K562 (cell line): ENCODE measurements around the gene PCLAF. TPM values are rescaled to one million over a fixed set of nuclear protein-coding genes. Genes with fewer than 3 reads are reported as not detected.

Experiments used
- ATAC-seq: fragments of 200-7000 bp; cut with Tn5 transposase; 3 replicates; pipeline ENCODE4 v1.9.1; 2020; ENCODE audit warnings: moderate library complexity
- BruUV-seq: library from RNA; stranded (reverse); fragments of 400-500 nt; replicated peaks from 2 replicates; lab custom pipeline; 2021; lab: Mats Ljungman, UMichigan
- CTCF ChIA-PET: fragments of 300-600 bp; formaldehyde crosslinking; extraction: SDS; loops from one replicate; lab custom pipeline; 2021; ENCODE audit warnings: low intra/inter-chr PET ratio; lab: Yijun Ruan, JAX
- POLR2A ChIA-PET: fragments of 300-600, 350-650 bp; sonication (Branson Sonifier 250); formaldehyde crosslinking; extraction: SDS; loops from one replicate; lab custom pipeline; 2021; ENCODE audit warnings: antibody characterized with exemption, inconsistent platforms; lab: Yijun Ruan, JAX
- DNase-seq, 4 experiments: peaks; one replicate each; pipeline versions ENCODE4 v3.0.0 to v3.0.0-alpha.2; 2011 to 2018; ENCODE audit warnings: low spot score in 3 of 4, mixed read lengths in 3 of 4; ENCODE audit errors: extremely low read depth in 1 of 4
- FAIRE-seq: peaks from 2 replicates; lab custom pipeline; 2011; peaks lifted over from hg19 to GRCh38; lab: Jason Lieb, UNC
- H2AFZ ChIP-seq: 2 replicates; pipeline ENCODE4 v1.6.0; 2011; ENCODE audit warnings: low read depth, low read length, control low read depth, inconsistent platforms
- H3K27ac ChIP-seq: fragments of 200-600 bp; 3 replicates; pipeline ENCODE4 v1.8.0; 2011; ENCODE audit warnings: low read depth, mild to moderate bottlenecking, control low read depth, inconsistent platforms, low read length, moderate library complexity, mixed read lengths; ENCODE audit errors: extremely low read depth
- H3K27me3 ChIP-seq, 2 experiments: fragments of 300-600 bp in 1 of 2; 2 replicates in 1 of 2; 3 replicates in 1 of 2; pipeline versions ENCODE4 v1.6.0 to v1.8.0; 2011; ENCODE audit warnings: inconsistent platforms in 2 of 2, low read length in 2 of 2, mild to moderate bottlenecking in 1 of 2, mixed read lengths in 1 of 2, moderate library complexity in 1 of 2; ENCODE audit not compliant: control insufficient read depth in 2 of 2, insufficient read depth in 2 of 2
- H3K36me3 ChIP-seq: fragments of 300-600 bp; 3 replicates; pipeline ENCODE4 v1.8.0; 2011; ENCODE audit warnings: mild to moderate bottlenecking, low read length, inconsistent platforms; ENCODE audit not compliant: control insufficient read depth, insufficient read depth
- H3K4me1 ChIP-seq, 2 experiments: fragments of 200-600 bp in 1 of 2; replicated peaks in 1 of 2; 2 replicates in 1 of 2; 3 replicates in 1 of 2; pipeline versions ENCODE4 v1.5.1 to v1.8.0; 2011; ENCODE audit warnings: inconsistent platforms in 2 of 2, low read length in 2 of 2, mild to moderate bottlenecking in 1 of 2, mixed read lengths in 1 of 2, moderate library complexity in 1 of 2; ENCODE audit not compliant: control insufficient read depth in 2 of 2, insufficient read depth in 2 of 2
- H3K4me2 ChIP-seq: 2 replicates; pipeline ENCODE4 v1.6.1; 2011; ENCODE audit warnings: low read length, control low read depth, inconsistent platforms, mixed read lengths; ENCODE audit not compliant: insufficient read depth
- H3K4me3 ChIP-seq: fragments of 200-600 bp; sonication (generic), shearing (Covaris generic); 2 replicates; pipeline ENCODE4 v1.5.1; 2016; ENCODE audit warnings: control low read depth, inconsistent platforms
- H3K79me2 ChIP-seq: fragments of 200-600 bp; 3 replicates; pipeline ENCODE4 v1.8.0; 2011; ENCODE audit warnings: low read length, inconsistent platforms; ENCODE audit not compliant: control insufficient read depth, insufficient read depth
- H3K9ac ChIP-seq, 2 experiments: 2 replicates each; pipeline versions ENCODE4 v1.6.0 to v1.6.1; 2011; ENCODE audit warnings: low read depth in 2 of 2, low read length in 2 of 2, control low read depth in 1 of 2, inconsistent platforms in 1 of 2, mild to moderate bottlenecking in 1 of 2, mixed read lengths in 1 of 2; ENCODE audit not compliant: insufficient read depth in 1 of 2
- H3K9me1 ChIP-seq: one replicate; pipeline ENCODE4 v1.6.0; 2011; ENCODE audit warnings: inconsistent platforms, mild to moderate bottlenecking, low read length, moderate library complexity; ENCODE audit not compliant: control insufficient read depth, insufficient read depth
- H3K9me3 ChIP-seq: replicated peaks from 2 replicates; pipeline ENCODE4 v1.5.1; 2011; ENCODE audit warnings: low read depth, low read length, inconsistent platforms; ENCODE audit not compliant: control insufficient read depth, insufficient read depth
- H4K20me1 ChIP-seq: replicated peaks from 2 replicates; pipeline ENCODE4 v1.6.1; 2011; ENCODE audit warnings: low read length, inconsistent platforms, mixed read lengths; ENCODE audit not compliant: control insufficient read depth, insufficient read depth
- ATF7 ChIP-seq: fragments of 450-650 bp; IDR thresholded peaks from 2 replicates; pipeline ENCODE4 v1.7.1; 2014; ENCODE audit warnings: mild to moderate bottlenecking, moderate library complexity
- CHD4 ChIP-seq: fragments of 200-600 bp; sonication (generic); IDR thresholded peaks from 3 replicates; pipeline ENCODE4 v1.6.1; 2012; ENCODE audit warnings: low read depth, mild to moderate bottlenecking, mixed read lengths, low read length, inconsistent platforms; ENCODE audit not compliant: insufficient read depth, insufficient replicate concordance, poor library complexity, severe bottlenecking
- EWSR1 ChIP-seq: fragments of 450-650 bp; IDR thresholded peaks from 2 replicates; pipeline ENCODE4 v1.6.1; 2018; ENCODE audit warnings: borderline replicate concordance, mild to moderate bottlenecking, low read depth, moderate library complexity; ENCODE audit not compliant: partially characterized antibody
- IRF1 ChIP-seq: sonication (generic); formaldehyde crosslinking; IDR thresholded peaks from 2 replicates; pipeline ENCODE4 v1.8.0; 2022; ENCODE audit warnings: missing genetic modification reagents, mild to moderate bottlenecking, borderline replicate concordance
- MITF ChIP-seq: IDR thresholded peaks from 2 replicates; pipeline ENCODE4 v1.6.1; 2014; ENCODE audit warnings: antibody characterized with exemption
- RNF219 ChIP-seq: fragments of 250-450 bp; sonication (Bioruptor Pico); IDR thresholded peaks from 2 replicates; pipeline ENCODE4 v1.5.0; 2022; ENCODE audit warnings: mild to moderate bottlenecking
- SP2 ChIP-seq: IDR thresholded peaks from 2 replicates; pipeline ENCODE4 v1.6.1; 2011; ENCODE audit warnings: mild to moderate bottlenecking, low read depth, low read length, moderate library complexity; ENCODE audit not compliant: poor library complexity, severe bottlenecking; ENCODE audit errors: extremely low read depth
- SRSF9 ChIP-seq: fragments of 200-400 bp; formaldehyde crosslinking; IDR thresholded peaks from 2 replicates; pipeline ENCODE4 v1.6.1; 2017; ENCODE audit warnings: low read depth, low read length, borderline replicate concordance
- TAF1 ChIP-seq: IDR thresholded peaks from 2 replicates; pipeline ENCODE4 v1.6.1; 2011; ENCODE audit warnings: mild to moderate bottlenecking, low read length, moderate library complexity; ENCODE audit not compliant: insufficient read depth, control insufficient read depth, severe bottlenecking; ENCODE audit errors: extremely low read depth
- THRAP3 ChIP-seq: fragments of 450-650 bp; IDR thresholded peaks from 2 replicates; pipeline ENCODE4 v1.6.1; 2016; ENCODE audit warnings: mild to moderate bottlenecking, inconsistent platforms, borderline replicate concordance
- ZHX1 ChIP-seq: fragments of 150-350 bp; conservative IDR thresholded peaks from 2 replicates; pipeline ENCODE4 v1.6.1; 2014; ENCODE audit warnings: low read length
- ZNF224 ChIP-seq: sonication (generic); formaldehyde crosslinking; IDR thresholded peaks from 2 replicates; pipeline ENCODE4 v1.8.0; 2022; ENCODE audit warnings: mild to moderate bottlenecking, missing genetic modification reagents
- ZNF717 ChIP-seq: fragments of 250-450 bp; sonication (Bioruptor Pico); IDR thresholded peaks from 2 replicates; pipeline ENCODE4 v1.5.0; 2021
- in situ Hi-C: fragments of 300-500 bp; cut with MboI; formaldehyde crosslinking; loops from 4 replicates; pipeline ENCODE4 v1.15.0; 2018; ENCODE audit warnings: inconsistent platforms, mixed read lengths
- intact Hi-C: fragments of 100-400 bp; cut with micrococcal nuclease; formaldehyde crosslinking; loops from 2 replicates; pipeline ENCODE4 v1.14.2; 2022
- polyA plus RNA-seq, 8 experiments: library from polyadenylated mRNA; depleted of rRNA in 4 of 8; stranded (reverse) in 5 of 8; unstranded in 3 of 8; fragments of >200 nt; fragmentation: Nextera tagmentation in 2 of 8; fragmentation: Illumina TruSeq in 1 of 8; extraction: Ambion mirVana in 2 of 8; extraction: Trizol in 1 of 8; gene quantifications; 2 replicates each; pipeline versions ENCODE4 v1.2.1 to v1.2.3, GENCODE V29; 2011 to 2014; ENCODE audit warnings: inconsistent platforms in 1 of 8, missing spikeins in 1 of 8
- total RNA-seq, 7 experiments: library from RNA; depleted of rRNA in 6 of 7; stranded (reverse); fragments of >200 nt in 6 of 7; fragmentation: Illumina TruSeq in 2 of 7; extraction: Trizol in 2 of 7; gene quantifications; 2 replicates each; pipeline versions ENCODE4 v1.2.1 to v1.2.3, GENCODE V29; 2011 to 2021; ENCODE audit warnings: low replicate concordance in 1 of 7

PCLAF gene
- total and polyA plus RNA-seq, 9 of the 15 experiments (the other 6 are each of a cell fraction or from before 2014, with no cell fraction given): 112 to 881 (median 360) TPM

GRCh38 chr15:64343222-64343621, 38.0 kb downstream of the PCLAF start:
- POLR2A ChIA-PET: no interaction called here
- DNase-seq (no peak), FAIRE-seq (peak; percentile 6), ATAC-seq (no peak)
- intact Hi-C loops: no loop called here
- no peak for TF ChIP-seq MITF
- no peak for TF ChIP-seq SP2
- no peak for TF ChIP-seq ZNF224 (CRISPR knock-in tag)
- TF ChIP-seq ZNF717: no peak
- TF ChIP-seq IRF1 (CRISPR knock-in tag): no peak
- TF ChIP-seq CHD4: no peak
- TF ChIP-seq ATF7: no peak
- TF ChIP-seq ZHX1: no peak
- no peak for TF ChIP-seq SRSF9
- TF ChIP-seq EWSR1: no peak
- TF ChIP-seq THRAP3: no peak
- TF ChIP-seq TAF1: no peak
- TF ChIP-seq RNF219 (CRISPR knock-in tag): no peak
- H4K20me1 ChIP-seq: no peaks in the 10 kb centered on the region
- CTCF ChIA-PET: no interaction called here
- H3K27ac ChIP-seq: no peak overlapping the region
- H3K79me2 ChIP-seq: peaks cover 27% of the 10 kb centered on the region
- H3K4me1 ChIP-seq: no peaks in the 10 kb centered on the region; a peak in 1 of 5 replicates
- in situ Hi-C loops: no loop called here
- no peak overlapping the region for H2AFZ ChIP-seq
- no peaks in the 10 kb centered on the region for H3K9me3 ChIP-seq
- no peak overlapping the region for H3K4me2 ChIP-seq
- BruUV-seq: no TSS peak
- H3K36me3 ChIP-seq: peaks cover 19% of the 10 kb centered on the region; the same call in 2 of the 3 replicates
- no peaks in the 10 kb centered on the region for H3K9me1 ChIP-seq
- no peak overlapping the region for H3K9ac ChIP-seq
- no peaks in the 10 kb centered on the region for H3K27me3 ChIP-seq
- H3K4me3 ChIP-seq: no peak overlapping the region
